SK-N-SH (cell line): Measurements from ENCODE around the gene UGT1A10. TPM values are rescaled to one million over a fixed set of nuclear protein-coding genes. Genes with fewer than 3 reads are reported as not detected.

Experiments used
- CTCF ChIA-PET: fragments of 300-600, 350-600 bp; formaldehyde crosslinking; extraction: SDS; loops from one replicate; lab custom pipeline; 2021; lab: Yijun Ruan, JAX
- POLR2A ChIA-PET: fragments of 350-600 bp; sonication (Branson Sonifier 250); formaldehyde crosslinking; extraction: SDS; loops from one replicate; lab custom pipeline; 2020; ENCODE audit warnings: antibody characterized with exemption, inconsistent platforms; lab: Yijun Ruan, JAX
- DNase-seq: peaks from one replicate; pipeline ENCODE4 v3.0.0; 2012
- H2AFZ ChIP-seq: fragments of 200-600 bp; sonication (generic); 2 replicates; pipeline ENCODE4 v1.8.1; 2016; ENCODE audit warnings: antibody characterized with exemption, mild to moderate bottlenecking, low read depth
- H3F3A ChIP-seq: fragments of 200-600 bp; sonication (generic); replicated peaks from 2 replicates; pipeline ENCODE3; 2016; ENCODE audit warnings: antibody characterized with exemption, mild to moderate bottlenecking; ENCODE audit not compliant: insufficient read depth
- H3K27ac ChIP-seq, 2 experiments: fragments of 200-500 bp in 1 of 2; fragments of 200-600 bp in 1 of 2; sonication (Bioruptor generic) in 1 of 2; sonication (generic), shearing (Covaris generic) in 1 of 2; 2 replicates each; pipeline versions ENCODE4 v1.5.1 to v1.6.1; 2014 to 2016; ENCODE audit warnings: low read depth in 2 of 2, inconsistent platforms in 1 of 2, low read length in 1 of 2, mild to moderate bottlenecking in 1 of 2, mixed read lengths in 1 of 2
- H3K27me3 ChIP-seq: fragments of 200-600 bp; sonication (generic), shearing (Covaris generic); 2 replicates; pipeline ENCODE4 v1.6.1; 2016; ENCODE audit warnings: mixed run types; ENCODE audit not compliant: insufficient read depth
- H3K36me3 ChIP-seq, 2 experiments: fragments of 200-500 bp in 1 of 2; fragments of 200-600 bp in 1 of 2; sonication (Bioruptor generic) in 1 of 2; sonication (generic) in 1 of 2; replicated peaks in 1 of 2; 2 replicates each; pipeline versions ENCODE3 to v1.5.1; 2014 to 2016; ENCODE audit warnings: low read length in 1 of 2, mild to moderate bottlenecking in 1 of 2; ENCODE audit not compliant: insufficient read depth in 2 of 2, control insufficient read depth in 1 of 2
- H3K4me1 ChIP-seq, 2 experiments: fragments of 200-500 bp in 1 of 2; fragments of 200-600 bp in 1 of 2; sonication (Bioruptor generic) in 1 of 2; sonication (generic), shearing (Covaris generic) in 1 of 2; 2 replicates each; pipeline versions ENCODE4 v1.5.1 to v1.6.1; 2014 to 2016; ENCODE audit warnings: low read depth in 1 of 2, low read length in 1 of 2, mixed run types in 1 of 2; ENCODE audit not compliant: insufficient read depth in 2 of 2, control insufficient read depth in 1 of 2
- H3K4me2 ChIP-seq: fragments of 200-600 bp; sonication (generic), shearing (Covaris generic); 2 replicates; pipeline ENCODE4 v1.6.1; 2017; ENCODE audit warnings: mixed run types
- H3K4me3 ChIP-seq, 2 experiments: fragments of 200-500 bp in 1 of 2; fragments of 200-600 bp in 1 of 2; sonication (Bioruptor generic) in 1 of 2; sonication (generic), shearing (Covaris generic) in 1 of 2; 2 replicates each; pipeline versions ENCODE4 v1.5.1 to v1.8.1; 2014 to 2016; ENCODE audit warnings: low read depth in 2 of 2, inconsistent platforms in 1 of 2, low read length in 1 of 2, mild to moderate bottlenecking in 1 of 2, mixed read lengths in 1 of 2, moderate library complexity in 1 of 2
- H3K79me2 ChIP-seq: fragments of 200-600 bp; sonication (generic); 2 replicates; pipeline ENCODE4 v1.8.1; 2017; ENCODE audit warnings: mild to moderate bottlenecking; ENCODE audit not compliant: insufficient read depth
- H3K9ac ChIP-seq: fragments of 200-600 bp; sonication (generic); 2 replicates; pipeline ENCODE4 v1.6.1; 2017; ENCODE audit warnings: mixed run types
- H3K9me2 ChIP-seq: fragments of 200-600 bp; sonication (generic); 2 replicates; pipeline ENCODE4 v1.6.1; 2017; ENCODE audit warnings: mixed run types
- H3K9me3 ChIP-seq: fragments of 200-600 bp; sonication (generic); 2 replicates; pipeline ENCODE4 v1.6.1; 2017; ENCODE audit warnings: mixed run types, mild to moderate bottlenecking, moderate library complexity
- H4K20me1 ChIP-seq: fragments of 200-600 bp; sonication (generic); 2 replicates; pipeline ENCODE4 v1.6.1; 2017; ENCODE audit warnings: mild to moderate bottlenecking, mixed run types; ENCODE audit not compliant: insufficient read depth
- ELF1 ChIP-seq: IDR thresholded peaks from 2 replicates; pipeline ENCODE4 v1.4.0; 2012
- EZH2phosphoT487 ChIP-seq: fragments of 200-600 bp; sonication (generic); IDR thresholded peaks from 2 replicates; pipeline ENCODE4 v1.6.1; 2017; ENCODE audit warnings: low read depth, mixed run types, mild to moderate bottlenecking, antibody characterized with exemption, moderate library complexity, borderline replicate concordance
- FOXM1 ChIP-seq: IDR thresholded peaks from 2 replicates; pipeline ENCODE4 v1.4.0; 2012; ENCODE audit warnings: low read depth, mild to moderate bottlenecking
- JUND ChIP-seq: IDR thresholded peaks from 2 replicates; pipeline ENCODE4 v1.4.0; 2012
- MEF2A ChIP-seq: IDR thresholded peaks from 2 replicates; pipeline ENCODE4 v1.4.0; 2012; ENCODE audit warnings: low read depth, borderline replicate concordance
- MXI1 ChIP-seq: IDR thresholded peaks from 2 replicates; pipeline ENCODE4 v1.6.1; 2012; ENCODE audit warnings: mild to moderate bottlenecking, low read depth, low read length, improper control_type of control experiment
- NRF1 ChIP-seq: IDR thresholded peaks from 2 replicates; pipeline ENCODE4 v1.6.1; 2012; ENCODE audit warnings: low read depth, mild to moderate bottlenecking, low read length
- POLR2AphosphoS5 ChIP-seq: IDR thresholded peaks from 2 replicates; pipeline ENCODE4 v1.6.1; 2012; ENCODE audit warnings: low read depth, low read length
- RAD21 ChIP-seq: IDR thresholded peaks from 2 replicates; pipeline ENCODE4 v1.6.1; 2012; ENCODE audit warnings: mild to moderate bottlenecking, low read length
- RCOR1 ChIP-seq: fragments of 150-350 bp; IDR thresholded peaks from 2 replicates; pipeline ENCODE4 v1.6.1; 2017; ENCODE audit warnings: antibody characterized with exemption, low read length
- RFX5 ChIP-seq: IDR thresholded peaks from 2 replicates; pipeline ENCODE4 v1.6.1; 2012; ENCODE audit warnings: mild to moderate bottlenecking, improper control_type of control experiment, low read length
- RXRA ChIP-seq: IDR thresholded peaks from 2 replicates; pipeline ENCODE4 v1.4.0; 2012; ENCODE audit warnings: low read depth, mild to moderate bottlenecking, borderline replicate concordance
- SIN3A ChIP-seq: IDR thresholded peaks from 2 replicates; pipeline ENCODE4 v1.6.1; 2012; ENCODE audit warnings: low read depth, mild to moderate bottlenecking, low read length, moderate library complexity, borderline replicate concordance
- TCF12 ChIP-seq: IDR thresholded peaks from 2 replicates; pipeline ENCODE4 v1.4.0; 2012
- YY1 ChIP-seq: IDR thresholded peaks from 2 replicates; pipeline ENCODE4 v1.4.0; 2012; ENCODE audit warnings: low read depth, mild to moderate bottlenecking
- WGBS: methylation state at CpG from one replicate; pipeline ENCODE4 v1.1.6; 2017; ENCODE audit warnings: low lambda C conversion rate; 5-methylcytosine and 5-hydroxymethylcytosine counted together
- polyA plus RNA-seq, 3 experiments: library from polyadenylated mRNA; depleted of rRNA; stranded (reverse); fragments of >200 nt; gene quantifications; 2 replicates each; pipeline ENCODE4 v1.2.3, GENCODE V29; 2012
- TF ChIP-seq, protein P1 (sequence below): fragments of 150-350 bp; IDR thresholded peaks from 2 replicates; pipeline ENCODE4 v1.6.1; 2016; ENCODE audit warnings: mild to moderate bottlenecking, low read depth, low read length
- TF ChIP-seq, protein P2 (sequence below): IDR thresholded peaks from 2 replicates; pipeline ENCODE4 v1.4.0; 2012; ENCODE audit warnings: low read depth, borderline replicate concordance
- TF ChIP-seq, protein P3 (sequence below): IDR thresholded peaks from 2 replicates; pipeline ENCODE4; 2012
- TF ChIP-seq, protein P4 (sequence below): IDR thresholded peaks from 2 replicates; pipeline ENCODE4 v1.4.0; 2012; ENCODE audit warnings: low read depth, borderline replicate concordance
- TF ChIP-seq, protein P5 (sequence below): fragments of 200-600 bp; sonication (generic); IDR thresholded peaks from 2 replicates; pipeline ENCODE4 v1.6.1; 2017; ENCODE audit warnings: antibody characterized with exemption, mild to moderate bottlenecking, moderate library complexity

The UGT1A10 gene
- polyA plus RNA-seq, 1 of the 3 experiments (the other 2 are of a cell fraction): not detected

DNA sequence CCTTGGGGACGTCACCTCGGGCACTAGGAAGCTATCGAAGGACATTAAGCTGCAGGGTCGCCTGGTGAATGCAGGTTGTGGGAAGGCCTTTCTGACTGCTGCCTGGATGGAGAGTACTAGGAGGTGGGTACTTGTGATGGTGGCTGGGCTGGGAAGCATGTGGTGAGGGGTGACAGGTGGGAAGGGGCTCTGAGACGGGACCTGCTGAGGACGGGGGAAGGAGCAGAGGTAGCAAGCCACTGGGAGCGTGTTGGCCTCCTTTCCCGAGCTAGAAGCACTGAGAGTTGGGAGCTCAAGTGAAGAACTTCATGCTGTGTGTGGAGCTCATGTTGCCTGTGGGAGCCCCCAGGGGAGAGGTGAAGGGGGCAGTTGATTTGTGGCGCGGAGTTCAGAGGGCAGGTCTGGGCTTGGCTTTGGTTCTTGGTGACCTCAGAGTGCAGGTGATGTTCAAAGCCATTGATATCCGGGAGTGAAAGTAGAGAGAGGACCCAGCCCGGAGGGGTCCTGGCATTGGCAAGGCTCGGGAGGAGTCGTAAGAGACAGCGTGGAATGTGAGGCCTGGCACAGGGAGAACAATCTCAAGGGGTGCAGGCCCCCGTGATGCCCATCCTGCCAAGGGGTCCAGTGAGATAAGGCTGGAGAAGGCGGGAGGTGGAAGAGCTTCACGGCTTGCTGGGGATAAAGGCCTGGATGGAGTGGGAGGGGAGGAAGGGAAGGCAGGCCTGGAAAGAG is 155.1 kb downstream of the UGT1A10 start:
- 70% methylated on average over 18 of the region's 18 CpGs for WGBS
- H3K27me3 ChIP-seq: no peaks in the 10 kb centered on the region
- H2AFZ ChIP-seq: no peak overlapping the region
- no peaks in the 10 kb centered on the region for H3K9me2 ChIP-seq
- no peak overlapping the region for H3K4me2 ChIP-seq
- no peak for DNase-seq
- no peaks in the 10 kb centered on the region for H3K79me2 ChIP-seq
- H4K20me1 ChIP-seq: no peaks in the 10 kb centered on the region
- ChIA-PET POLR2A (no interaction called here), CTCF (no interaction called here)
- no peaks in the 10 kb centered on the region for H3K9me3 ChIP-seq
- no peak overlapping the region for H3K27ac ChIP-seq
- TF ChIP-seq RAD21: no peak
- TF ChIP-seq POLR2AphosphoS5: no peak
- TF ChIP-seq, protein P1, sequence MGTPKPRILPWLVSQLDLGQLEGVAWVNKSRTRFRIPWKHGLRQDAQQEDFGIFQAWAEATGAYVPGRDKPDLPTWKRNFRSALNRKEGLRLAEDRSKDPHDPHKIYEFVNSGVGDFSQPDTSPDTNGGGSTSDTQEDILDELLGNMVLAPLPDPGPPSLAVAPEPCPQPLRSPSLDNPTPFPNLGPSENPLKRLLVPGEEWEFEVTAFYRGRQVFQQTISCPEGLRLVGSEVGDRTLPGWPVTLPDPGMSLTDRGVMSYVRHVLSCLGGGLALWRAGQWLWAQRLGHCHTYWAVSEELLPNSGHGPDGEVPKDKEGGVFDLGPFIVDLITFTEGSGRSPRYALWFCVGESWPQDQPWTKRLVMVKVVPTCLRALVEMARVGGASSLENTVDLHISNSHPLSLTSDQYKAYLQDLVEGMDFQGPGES: no peak
- TF ChIP-seq MXI1: no peak
- TF ChIP-seq RXRA: no peak
- TF ChIP-seq, protein P2, sequence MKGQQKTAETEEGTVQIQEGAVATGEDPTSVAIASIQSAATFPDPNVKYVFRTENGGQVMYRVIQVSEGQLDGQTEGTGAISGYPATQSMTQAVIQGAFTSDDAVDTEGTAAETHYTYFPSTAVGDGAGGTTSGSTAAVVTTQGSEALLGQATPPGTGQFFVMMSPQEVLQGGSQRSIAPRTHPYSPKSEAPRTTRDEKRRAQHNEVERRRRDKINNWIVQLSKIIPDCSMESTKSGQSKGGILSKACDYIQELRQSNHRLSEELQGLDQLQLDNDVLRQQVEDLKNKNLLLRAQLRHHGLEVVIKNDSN: no peak
- TF ChIP-seq MEF2A: no peak
- TF ChIP-seq NRF1: no peak
- no peak for TF ChIP-seq TCF12
- TF ChIP-seq, protein P3, sequence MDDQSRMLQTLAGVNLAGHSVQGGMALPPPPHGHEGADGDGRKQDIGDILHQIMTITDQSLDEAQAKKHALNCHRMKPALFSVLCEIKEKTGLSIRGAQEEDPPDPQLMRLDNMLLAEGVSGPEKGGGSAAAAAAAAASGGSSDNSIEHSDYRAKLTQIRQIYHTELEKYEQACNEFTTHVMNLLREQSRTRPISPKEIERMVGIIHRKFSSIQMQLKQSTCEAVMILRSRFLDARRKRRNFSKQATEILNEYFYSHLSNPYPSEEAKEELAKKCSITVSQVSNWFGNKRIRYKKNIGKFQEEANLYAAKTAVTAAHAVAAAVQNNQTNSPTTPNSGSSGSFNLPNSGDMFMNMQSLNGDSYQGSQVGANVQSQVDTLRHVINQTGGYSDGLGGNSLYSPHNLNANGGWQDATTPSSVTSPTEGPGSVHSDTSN: no peak
- no peak for TF ChIP-seq YY1
- TF ChIP-seq FOXM1: no peak
- no peak for TF ChIP-seq RFX5
- no peak for TF ChIP-seq JUND
- no peak for TF ChIP-seq ELF1
- no peak for TF ChIP-seq RCOR1
- TF ChIP-seq SIN3A: no peak
- TF ChIP-seq, protein P4, sequence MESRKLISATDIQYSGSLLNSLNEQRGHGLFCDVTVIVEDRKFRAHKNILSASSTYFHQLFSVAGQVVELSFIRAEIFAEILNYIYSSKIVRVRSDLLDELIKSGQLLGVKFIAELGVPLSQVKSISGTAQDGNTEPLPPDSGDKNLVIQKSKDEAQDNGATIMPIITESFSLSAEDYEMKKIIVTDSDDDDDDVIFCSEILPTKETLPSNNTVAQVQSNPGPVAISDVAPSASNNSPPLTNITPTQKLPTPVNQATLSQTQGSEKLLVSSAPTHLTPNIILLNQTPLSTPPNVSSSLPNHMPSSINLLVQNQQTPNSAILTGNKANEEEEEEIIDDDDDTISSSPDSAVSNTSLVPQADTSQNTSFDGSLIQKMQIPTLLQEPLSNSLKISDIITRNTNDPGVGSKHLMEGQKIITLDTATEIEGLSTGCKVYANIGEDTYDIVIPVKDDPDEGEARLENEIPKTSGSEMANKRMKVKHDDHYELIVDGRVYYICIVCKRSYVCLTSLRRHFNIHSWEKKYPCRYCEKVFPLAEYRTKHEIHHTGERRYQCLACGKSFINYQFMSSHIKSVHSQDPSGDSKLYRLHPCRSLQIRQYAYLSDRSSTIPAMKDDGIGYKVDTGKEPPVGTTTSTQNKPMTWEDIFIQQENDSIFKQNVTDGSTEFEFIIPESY: no peak
- no peak for TF ChIP-seq EZH2phosphoT487
- TF ChIP-seq, protein P5, sequence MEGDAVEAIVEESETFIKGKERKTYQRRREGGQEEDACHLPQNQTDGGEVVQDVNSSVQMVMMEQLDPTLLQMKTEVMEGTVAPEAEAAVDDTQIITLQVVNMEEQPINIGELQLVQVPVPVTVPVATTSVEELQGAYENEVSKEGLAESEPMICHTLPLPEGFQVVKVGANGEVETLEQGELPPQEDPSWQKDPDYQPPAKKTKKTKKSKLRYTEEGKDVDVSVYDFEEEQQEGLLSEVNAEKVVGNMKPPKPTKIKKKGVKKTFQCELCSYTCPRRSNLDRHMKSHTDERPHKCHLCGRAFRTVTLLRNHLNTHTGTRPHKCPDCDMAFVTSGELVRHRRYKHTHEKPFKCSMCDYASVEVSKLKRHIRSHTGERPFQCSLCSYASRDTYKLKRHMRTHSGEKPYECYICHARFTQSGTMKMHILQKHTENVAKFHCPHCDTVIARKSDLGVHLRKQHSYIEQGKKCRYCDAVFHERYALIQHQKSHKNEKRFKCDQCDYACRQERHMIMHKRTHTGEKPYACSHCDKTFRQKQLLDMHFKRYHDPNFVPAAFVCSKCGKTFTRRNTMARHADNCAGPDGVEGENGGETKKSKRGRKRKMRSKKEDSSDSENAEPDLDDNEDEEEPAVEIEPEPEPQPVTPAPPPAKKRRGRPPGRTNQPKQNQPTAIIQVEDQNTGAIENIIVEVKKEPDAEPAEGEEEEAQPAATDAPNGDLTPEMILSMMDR: no peak
- H3F3A ChIP-seq: no peaks in the 10 kb centered on the region
- no peak overlapping the region for H3K4me3 ChIP-seq
- H3K36me3 ChIP-seq: no peaks in the 10 kb centered on the region
- no peaks in the 10 kb centered on the region for H3K4me1 ChIP-seq
- no peak overlapping the region for H3K9ac ChIP-seq
